WTC11 (cell line): ENCODE results near the gene AMHR2. TPM values are rescaled to one million over a fixed set of nuclear protein-coding genes. Genes with fewer than 3 reads are reported as not detected.
"Not testable (repeated sequence)": the region's sequence is repeated elsewhere in the genome, so short reads cannot be mapped to it uniquely, and the experiment has no call there.

Experiments used
- ATAC-seq: fragments of 200-7000 bp; cut with Tn5 transposase; 2 replicates; pipeline ENCODE4 v1.10.0; 2021; ENCODE audit warnings: mild to moderate bottlenecking, moderate library complexity
- CTCF ChIA-PET: fragments of 300-600 bp; sonication (Branson Sonifier 250); formaldehyde crosslinking; loops from one replicate; lab custom pipeline; 2021; ENCODE audit warnings: antibody characterized with exemption; lab: Charles Lee
- POLR2A ChIA-PET: fragments of 350-600 bp; sonication (Branson Sonifier 250); formaldehyde crosslinking; loops from one replicate; lab custom pipeline; 2021; ENCODE audit warnings: antibody characterized with exemption; lab: Charles Lee
- DNase-seq: peaks from one replicate; pipeline ENCODE4 v3.0.0; 2021; ENCODE audit warnings: low spot score
- H3K27ac Mint-ChIP-seq: 2 replicates; pipeline ENCODE4 v1.8.0; 2021; ENCODE audit warnings: mixed read lengths
- H3K27me3 Mint-ChIP-seq: 2 replicates; pipeline ENCODE4 v1.8.0; 2021; ENCODE audit warnings: low read depth, mild to moderate bottlenecking, moderate library complexity, mixed read lengths
- H3K36me3 Mint-ChIP-seq: 2 replicates; pipeline ENCODE4 v1.8.0; 2021; ENCODE audit warnings: mixed read lengths
- H3K4me1 Mint-ChIP-seq: 2 replicates; pipeline ENCODE4 v1.8.0; 2022; ENCODE audit warnings: mixed read lengths
- H3K4me3 Mint-ChIP-seq: 2 replicates; pipeline ENCODE4 v1.8.0; 2021; ENCODE audit warnings: mild to moderate bottlenecking, moderate library complexity, mixed read lengths
- H3K9me3 Mint-ChIP-seq: 2 replicates; pipeline ENCODE4 v1.8.0; 2021; ENCODE audit warnings: mixed read lengths
- ARID4B ChIP-seq: sonication (generic); formaldehyde crosslinking; IDR thresholded peaks from 2 replicates; pipeline ENCODE4 v1.8.0; 2023; ENCODE audit warnings: missing genetic modification reagents, mild to moderate bottlenecking, borderline replicate concordance
- ATF1 ChIP-seq: sonication (generic); formaldehyde crosslinking; IDR thresholded peaks from 2 replicates; pipeline ENCODE4 v1.8.1; 2023; ENCODE audit warnings: mild to moderate bottlenecking, moderate library complexity, missing genetic modification reagents
- ATF3 ChIP-seq: sonication (generic); formaldehyde crosslinking; conservative IDR thresholded peaks from 2 replicates; pipeline ENCODE4 v1.8.1; 2022; ENCODE audit warnings: mild to moderate bottlenecking, missing genetic modification reagents
- CREB1 ChIP-seq: sonication (generic); formaldehyde crosslinking; IDR thresholded peaks from 2 replicates; pipeline ENCODE4 v1.8.0; 2023; ENCODE audit warnings: mild to moderate bottlenecking, missing genetic modification reagents
- CTCF ChIP-seq: fragments of 200-600 bp; IDR thresholded peaks from 2 replicates; pipeline ENCODE4 v1.8.0; 2022; ENCODE audit warnings: antibody characterized with exemption
- FOXP4 ChIP-seq: sonication (generic); formaldehyde crosslinking; IDR thresholded peaks from 2 replicates; pipeline ENCODE4 v1.8.0; 2022; ENCODE audit warnings: mild to moderate bottlenecking, missing genetic modification reagents
- GTF2I ChIP-seq: fragments of 250-450 bp; sonication (Bioruptor Pico); conservative IDR thresholded peaks from 2 replicates; pipeline ENCODE4 v1.4.0; 2021; ENCODE audit warnings: mild to moderate bottlenecking
- HMGA2 ChIP-seq: fragments of 250-450 bp; sonication (Bioruptor Pico); IDR thresholded peaks from 2 replicates; pipeline ENCODE4 v1.4.0; 2021; ENCODE audit warnings: mild to moderate bottlenecking, moderate library complexity
- IRF1 ChIP-seq: sonication (generic); formaldehyde crosslinking; IDR thresholded peaks from 2 replicates; pipeline ENCODE4 v1.8.0; 2023; ENCODE audit warnings: missing genetic modification reagents
- JUN ChIP-seq: sonication (generic); formaldehyde crosslinking; IDR thresholded peaks from 2 replicates; pipeline ENCODE4 v1.8.0; 2023; ENCODE audit warnings: mild to moderate bottlenecking, missing genetic modification reagents
- NR2C2 ChIP-seq: sonication (generic); formaldehyde crosslinking; IDR thresholded peaks from 2 replicates; pipeline ENCODE4 v1.8.0; 2022; ENCODE audit warnings: mild to moderate bottlenecking, missing genetic modification reagents
- SMAD3 ChIP-seq: sonication (generic); formaldehyde crosslinking; IDR thresholded peaks from 2 replicates; pipeline ENCODE4 v1.8.0; 2022; ENCODE audit warnings: missing genetic modification reagents, mild to moderate bottlenecking, borderline replicate concordance
- STAT6 ChIP-seq: sonication (generic); formaldehyde crosslinking; conservative IDR thresholded peaks from 2 replicates; pipeline ENCODE4 v1.8.1; 2023; ENCODE audit warnings: mild to moderate bottlenecking, low read depth, missing genetic modification reagents, moderate library complexity
- ZNF121 ChIP-seq: sonication (generic); formaldehyde crosslinking; IDR thresholded peaks from 2 replicates; pipeline ENCODE4 v1.8.0; 2023; ENCODE audit warnings: missing genetic modification reagents
- ZNF671 ChIP-seq: fragments of 250-450 bp; sonication (Bioruptor Pico); IDR thresholded peaks from 2 replicates; pipeline ENCODE4 v1.8.0; 2021; ENCODE audit warnings: mild to moderate bottlenecking
- total RNA-seq: library from RNA; stranded (reverse); gene quantifications from 3 replicates; pipeline ENCODE4 v1.2.3, GENCODE V29; 2021

Gene AMHR2
- total RNA-seq, 1 experiment from 2014 or later: not detected

GRCh38 chr12:53399896-53400295 lies 23.8 kb upstream of the AMHR2 start (continued):
- TF ChIP-seq FOXP4 (CRISPR knock-in tag): no peak
- no peak for TF ChIP-seq SMAD3 (CRISPR knock-in tag)
- TF ChIP-seq, all 79 proteins: peak for 0

GRCh38 chr12:53402351-53402750 lies 21.3 kb upstream of the AMHR2 start:
- CTCF ChIA-PET: interaction anchor here (0.7 to 1.3 kb wide), 2 partner anchors 50 to 264 kb away, joined by 3 to 4 read pairs; no protein-coding TSS in a partner anchor
- peaks cover 17% of the 10 kb centered on the region for H3K36me3 Mint-ChIP-seq

GRCh38 chr12:53402871-53403270 lies 20.8 kb upstream of the AMHR2 start:
- TF ChIP-seq ZNF671 (no peak), ZNF121 (CRISPR knock-in tag) (no peak), ATF3 (CRISPR knock-in tag) (no peak), JUN (CRISPR knock-in tag) (no peak), CTCF (no peak), CREB1 (CRISPR knock-in tag) (no peak), NR2C2 (CRISPR knock-in tag) (no peak), GTF2I (CRISPR knock-in tag) (no peak)
- ATAC-seq (no peak), DNase-seq (no peak)
- no peak overlapping the region for H3K27ac Mint-ChIP-seq
- H3K9me3 Mint-ChIP-seq: no peaks in the 10 kb centered on the region
- ChIA-PET CTCF (interaction anchor here (2.2 kb wide), 1 partner anchor 21 kb away, joined by 6 read pairs; no protein-coding TSS in a partner anchor), POLR2A (interaction anchor here (0.6 kb wide), 1 partner anchor 68 kb away, joined by 9 read pairs; no protein-coding TSS in a partner anchor)
- H3K36me3 Mint-ChIP-seq: peaks cover 17% of the 10 kb centered on the region
- no peaks in the 10 kb centered on the region for H3K27me3 Mint-ChIP-seq
- no peaks in the 10 kb centered on the region for H3K4me1 Mint-ChIP-seq
- H3K4me3 Mint-ChIP-seq: no peak overlapping the region

More at GRCh38 chr12:53402351-53402750, 21.3 kb upstream of the AMHR2 start:
- H3K4me3 Mint-ChIP-seq, ATAC-seq, H3K4me1 Mint-ChIP-seq, H3K27me3 Mint-ChIP-seq, H3K27ac Mint-ChIP-seq, H3K9me3 Mint-ChIP-seq, DNase-seq: not testable (repeated sequence)
- POLR2A ChIA-PET: interaction anchor here (0.6 kb wide), 2 partner anchors 40 to 43 kb away, joined by 3 to 4 read pairs; no protein-coding TSS in a partner anchor

GRCh38 chr12:53410951-53411350 lies 12.7 kb upstream of the AMHR2 start:
- peaks cover 39% of the 10 kb centered on the region for H3K36me3 Mint-ChIP-seq
- ATAC-seq: no peak
- H3K4me3 Mint-ChIP-seq: no peak overlapping the region
- H3K27ac Mint-ChIP-seq: no peak overlapping the region
- ChIA-PET CTCF (interaction anchor here (0.8 to 2.7 kb wide), 2 partner anchors 10 to 83 kb away, joined by 3 to 13 read pairs; no protein-coding TSS in a partner anchor), POLR2A (no interaction called here)
- DNase-seq: no peak
- H3K27me3 Mint-ChIP-seq: no peaks in the 10 kb centered on the region
- peaks cover 13% of the 10 kb centered on the region for H3K4me1 Mint-ChIP-seq
- H3K9me3 Mint-ChIP-seq: no peaks in the 10 kb centered on the region
- no peak for TF ChIP-seq STAT6 (CRISPR knock-in tag)
- no peak for TF ChIP-seq ARID4B (CRISPR knock-in tag)
- no peak for TF ChIP-seq FOXP4 (CRISPR knock-in tag)
- no peak for TF ChIP-seq HMGA2
- no peak for TF ChIP-seq ATF1 (CRISPR knock-in tag)
- TF ChIP-seq IRF1 (CRISPR knock-in tag): no peak
